ENCODE data around the gene GRM7.

GRCh38 chr3:6860954-6861624 lies at the start of gene GRM7:
- TF ChIP-seq POLR2AphosphoS5 (IDR thresholded peaks at IDR 0.05) (no peak), CTCF (IDR thresholded peaks at IDR 0.05) (no peak), POLR2A (IDR thresholded peaks at IDR 0.05) (no peak), EP300 (IDR thresholded peaks at IDR 0.05) (no peak)
